ENCODE data around the gene CYP1A2. TPM values are rescaled to one million over a fixed set of nuclear protein-coding genes. Genes with fewer than 3 reads are reported as not detected.

CYP1A2 gene
- polyA plus RNA-seq, 4 donors: 0.06 to 0.20 (median 0.13) TPM

- no peak for DNase-seq (ENCODE audit: low read depth in 4 of 4, low spot score in 3 of 4)
Measured at GRCh38 chr15:74788042-74788682, 39.5 kb downstream of the CYP1A2 start.

- no peak for DNase-seq (ENCODE audit: low read depth in 4 of 4, low spot score in 3 of 4)
Measured at GRCh38 chr15:74788683-74789151, 40.1 kb downstream of the CYP1A2 start.

DNA sequence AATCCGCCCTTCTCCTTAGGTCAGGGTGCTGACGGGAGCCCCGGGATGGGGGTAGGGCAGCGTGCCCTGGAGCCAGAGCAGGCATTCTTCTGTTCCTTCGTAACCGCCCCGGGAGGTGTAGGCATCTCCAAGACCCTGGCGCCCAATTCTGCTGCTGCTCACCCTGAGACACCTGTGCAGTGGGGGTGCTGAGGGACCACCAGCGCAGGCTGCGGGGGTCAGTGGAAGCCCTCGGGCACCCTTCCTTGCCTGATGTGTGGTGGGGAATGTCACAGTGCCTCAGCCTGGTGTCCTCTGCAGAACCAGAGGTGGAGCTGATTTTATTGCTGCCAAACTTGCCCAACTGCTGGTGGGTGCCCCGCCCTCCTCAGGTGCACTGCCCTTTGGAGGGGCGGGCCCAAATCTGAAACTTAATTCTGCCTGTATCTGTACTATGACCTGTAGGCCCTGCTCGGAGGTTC, 40.6 kb downstream of the CYP1A2 start:
- DNase-seq (ENCODE audit: low read depth in 4 of 4, low spot score in 3 of 4): no peak

- no peak for DNase-seq (ENCODE audit: low read depth in 4 of 4, low spot score in 3 of 4)
Measured at GRCh38 chr15:74789741-74790079, 41.1 kb downstream of the CYP1A2 start.

GRCh38 chr15:74790080-74790916, 41.7 kb downstream of the CYP1A2 start:
- DNase-seq (ENCODE audit: low read depth in 4 of 4, low spot score in 3 of 4): no peak

- DNase-seq (ENCODE audit: low read depth in 4 of 4, low spot score in 3 of 4): no peak
Measured at GRCh38 chr15:74791007-74791406, 42.4 kb downstream of the CYP1A2 start.

DNA sequence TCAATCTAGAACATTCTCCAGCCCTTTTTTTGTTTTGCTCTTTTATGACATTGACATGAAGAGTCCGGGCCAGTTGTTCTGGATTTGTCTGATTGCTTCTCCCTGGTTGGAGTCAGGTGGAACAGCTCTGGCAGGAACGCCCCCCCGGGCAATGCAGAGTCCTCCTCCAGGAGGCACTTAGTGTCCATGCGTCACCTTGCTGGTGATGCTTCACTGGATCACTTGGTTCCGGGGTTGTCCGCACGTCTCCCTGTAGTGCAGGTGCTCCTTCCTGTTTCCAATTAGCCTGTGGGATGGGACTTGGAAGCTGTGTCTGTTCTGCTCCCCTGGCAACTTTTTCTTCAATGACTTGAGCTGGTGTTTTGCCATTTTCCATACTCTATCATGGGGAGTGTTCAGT, 43.0 kb downstream of the CYP1A2 start:
- DNase-seq (ENCODE audit: low read depth in 4 of 4, low spot score in 3 of 4): no peak

DNA sequence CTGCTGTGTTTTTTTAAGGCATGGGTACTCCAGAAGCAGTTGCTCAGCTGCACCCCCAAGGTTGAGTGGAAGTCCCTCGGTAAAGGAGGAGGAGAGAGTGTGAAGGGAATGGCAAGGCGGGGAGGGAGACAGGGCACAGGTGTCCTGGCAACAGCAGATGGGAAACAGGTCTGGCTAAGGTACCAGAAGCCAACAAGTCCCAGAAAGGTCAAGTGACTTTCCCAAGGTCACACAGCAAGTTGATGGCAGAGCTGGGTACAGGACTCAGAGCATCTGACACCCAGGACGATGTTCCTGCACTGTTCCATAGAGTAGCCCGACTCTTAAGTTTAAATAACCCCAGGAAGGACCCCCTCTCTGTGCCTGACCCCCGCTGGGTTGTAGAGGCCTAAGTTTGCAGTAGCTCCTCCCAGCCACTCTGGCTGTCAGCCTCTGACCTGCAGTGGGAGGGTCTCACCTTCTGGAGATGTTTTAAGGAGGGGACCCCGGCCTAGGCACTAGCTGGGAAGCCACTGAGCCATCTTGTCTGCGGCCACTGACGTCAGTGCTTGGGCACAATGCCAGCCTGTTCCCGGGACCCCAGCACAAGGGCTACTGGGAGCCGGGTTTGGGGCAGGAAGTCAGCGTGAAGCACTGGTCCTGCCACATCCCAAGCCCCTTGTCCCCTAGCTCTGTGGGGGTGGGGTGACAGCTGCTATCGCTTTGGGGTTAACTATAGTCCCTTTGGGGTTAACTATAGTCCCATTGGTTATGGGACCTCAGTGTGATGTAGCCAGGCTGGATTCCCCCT, 43.8 kb downstream of the CYP1A2 start:
- no peak for DNase-seq (ENCODE audit: low read depth in 4 of 4, low spot score in 3 of 4)

DNA sequence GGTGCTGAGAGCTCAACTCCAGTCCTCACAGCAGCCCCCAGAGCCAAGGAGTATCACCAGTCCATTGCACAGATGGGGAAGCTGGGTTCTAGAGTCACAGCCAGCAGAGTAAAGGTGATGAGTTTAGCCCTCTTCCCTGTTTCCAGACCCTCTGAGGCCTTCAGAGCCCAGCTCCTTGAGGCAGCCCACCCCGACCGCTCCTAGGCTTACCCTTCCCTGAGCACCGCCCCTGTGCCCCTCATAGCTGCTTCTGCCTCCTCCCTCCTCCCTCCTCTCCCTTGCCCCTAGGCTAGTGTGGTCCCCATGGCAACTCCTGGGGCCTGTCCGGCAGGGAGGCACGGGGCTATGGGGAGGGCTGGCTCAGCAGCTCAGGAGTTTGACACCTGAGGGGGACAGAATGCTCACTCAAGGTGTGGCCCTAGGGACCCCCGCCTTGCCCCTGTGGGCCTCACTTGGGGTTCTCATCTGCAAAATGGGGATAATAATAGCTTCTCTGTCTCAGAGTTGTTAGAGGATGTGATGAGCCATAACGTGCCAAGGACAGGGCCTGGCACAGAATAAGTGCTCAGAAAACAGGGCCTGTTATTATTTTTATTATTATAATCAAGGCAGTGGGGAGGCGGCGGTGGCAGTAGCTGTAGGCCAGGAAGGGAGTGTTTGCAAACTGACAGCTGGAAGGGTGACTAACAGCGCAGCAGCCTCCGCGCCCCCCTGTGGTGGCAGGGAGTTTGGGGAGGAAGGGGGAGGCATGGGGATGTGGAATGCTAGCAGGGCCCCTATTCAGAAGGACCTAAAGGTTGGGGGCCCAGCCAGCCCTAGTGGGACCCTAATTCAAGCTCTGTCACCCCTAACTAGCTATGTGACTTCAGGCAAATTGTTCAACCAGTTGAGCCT, 44.7 kb downstream of the CYP1A2 start:
- DNase-seq (ENCODE audit: low read depth in 4 of 4, low spot score in 3 of 4): no peak

GRCh38 chr15:74794248-74794969, 45.8 kb downstream of the CYP1A2 start:
- DNase-seq (ENCODE audit: low read depth in 4 of 4, low spot score in 3 of 4): no peak

- no peak for DNase-seq (ENCODE audit: low read depth in 4 of 4, low spot score in 3 of 4)
Measured at GRCh38 chr15:74794970-74795349, 46.3 kb downstream of the CYP1A2 start.

- DNase-seq (ENCODE audit: low read depth in 4 of 4, low spot score in 3 of 4): no peak
Measured at GRCh38 chr15:74795966-74796625, 47.5 kb downstream of the CYP1A2 start.

DNA sequence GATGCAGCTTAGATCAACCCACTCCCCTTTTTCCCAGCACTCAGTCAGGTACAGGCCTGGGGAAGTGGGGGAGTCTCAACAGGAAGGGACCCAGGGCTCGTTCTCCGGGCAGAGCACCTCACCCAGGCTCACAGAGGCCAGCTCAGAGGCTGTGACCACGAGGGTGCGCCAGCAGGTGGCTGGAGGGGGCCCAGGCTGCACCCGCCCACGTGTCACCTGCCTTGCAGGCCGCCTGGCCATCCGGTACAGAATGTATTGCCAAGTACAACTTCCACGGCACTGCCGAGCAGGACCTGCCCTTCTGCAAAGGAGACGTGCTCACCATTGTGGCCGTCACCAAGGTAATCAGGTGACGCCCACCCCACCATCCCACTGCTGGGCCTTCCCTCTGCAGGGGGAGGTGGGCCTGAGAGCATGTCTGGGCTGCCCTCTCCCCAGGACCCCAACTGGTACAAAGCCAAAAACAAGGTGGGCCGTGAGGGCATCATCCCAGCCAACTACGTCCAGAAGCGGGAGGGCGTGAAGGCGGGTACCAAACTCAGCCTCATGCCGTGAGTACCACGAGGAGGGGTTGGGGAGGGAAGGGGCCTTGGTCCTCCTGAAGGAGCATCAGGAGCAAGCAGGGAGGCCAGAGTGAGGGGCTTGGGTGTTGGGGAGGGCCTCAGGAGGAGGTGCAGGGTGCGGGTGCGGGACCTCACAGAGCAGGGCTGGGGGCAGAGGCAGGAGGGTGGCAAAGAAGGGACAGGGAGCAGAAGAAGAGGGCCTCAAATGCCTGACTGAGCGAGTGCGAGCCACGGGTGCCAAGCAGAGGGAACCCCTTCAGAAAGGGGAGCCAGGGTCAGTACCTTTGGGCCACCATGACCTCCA, 50.0 kb downstream of the CYP1A2 start:
- DNase-seq (ENCODE audit: low read depth in 4 of 4, low spot score in 3 of 4): no peak

DNA sequence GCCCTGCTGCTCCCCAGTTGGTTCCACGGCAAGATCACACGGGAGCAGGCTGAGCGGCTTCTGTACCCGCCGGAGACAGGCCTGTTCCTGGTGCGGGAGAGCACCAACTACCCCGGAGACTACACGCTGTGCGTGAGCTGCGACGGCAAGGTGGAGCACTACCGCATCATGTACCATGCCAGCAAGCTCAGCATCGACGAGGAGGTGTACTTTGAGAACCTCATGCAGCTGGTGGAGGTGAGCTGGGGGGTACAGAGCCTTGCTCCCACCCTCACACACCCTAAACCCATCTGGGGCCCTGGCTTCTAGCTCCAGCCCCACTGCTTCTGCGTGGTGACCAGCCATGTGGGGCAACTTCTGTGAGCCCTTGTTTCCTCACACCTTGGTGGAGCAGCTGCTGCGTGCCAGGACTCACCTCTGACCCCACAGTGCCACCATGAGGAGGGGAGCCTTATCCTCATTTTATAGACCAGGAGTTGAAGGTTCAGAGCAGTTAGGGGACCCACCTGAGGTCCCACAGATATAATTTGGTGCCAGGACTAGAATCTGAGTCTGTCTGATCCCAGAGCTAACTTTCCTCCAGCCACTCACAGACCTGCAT, 50.7 kb downstream of the CYP1A2 start:
- DNase-seq (ENCODE audit: low read depth in 4 of 4, low spot score in 3 of 4): no peak

DNA sequence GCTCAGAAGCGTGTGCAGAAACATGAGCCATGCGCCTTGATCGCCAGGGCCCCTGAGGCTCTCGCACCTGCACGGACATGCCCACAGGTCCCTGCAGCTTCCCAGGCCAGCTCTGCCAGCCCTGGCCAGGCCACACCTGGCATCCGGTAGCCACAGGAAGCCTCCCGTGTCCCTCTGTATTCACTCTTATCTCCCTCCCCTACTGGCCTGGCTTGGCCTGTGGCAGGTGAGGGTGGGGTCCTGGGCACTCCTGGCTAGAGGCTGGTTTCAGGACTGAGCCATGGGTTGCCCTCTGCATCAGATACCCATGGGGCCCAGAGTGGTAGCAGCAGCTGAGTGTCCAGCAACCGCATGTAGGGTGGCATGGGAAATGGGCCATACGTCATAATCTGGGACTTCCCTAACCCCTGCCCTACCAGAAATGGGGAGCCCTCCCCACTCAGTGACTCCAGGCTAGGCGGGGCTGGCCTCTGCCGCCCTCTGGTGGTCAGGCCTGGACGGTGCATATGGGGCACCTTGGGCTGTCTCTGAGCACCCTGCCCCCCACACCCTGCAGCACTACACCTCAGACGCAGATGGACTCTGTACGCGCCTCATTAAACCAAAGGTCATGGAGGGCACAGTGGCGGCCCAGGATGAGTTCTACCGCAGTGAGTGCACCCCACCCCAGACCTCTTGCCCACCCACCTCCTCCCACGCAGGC, 51.4 kb downstream of the CYP1A2 start:
- no peak for DNase-seq (ENCODE audit: low read depth in 4 of 4, low spot score in 3 of 4)

DNA sequence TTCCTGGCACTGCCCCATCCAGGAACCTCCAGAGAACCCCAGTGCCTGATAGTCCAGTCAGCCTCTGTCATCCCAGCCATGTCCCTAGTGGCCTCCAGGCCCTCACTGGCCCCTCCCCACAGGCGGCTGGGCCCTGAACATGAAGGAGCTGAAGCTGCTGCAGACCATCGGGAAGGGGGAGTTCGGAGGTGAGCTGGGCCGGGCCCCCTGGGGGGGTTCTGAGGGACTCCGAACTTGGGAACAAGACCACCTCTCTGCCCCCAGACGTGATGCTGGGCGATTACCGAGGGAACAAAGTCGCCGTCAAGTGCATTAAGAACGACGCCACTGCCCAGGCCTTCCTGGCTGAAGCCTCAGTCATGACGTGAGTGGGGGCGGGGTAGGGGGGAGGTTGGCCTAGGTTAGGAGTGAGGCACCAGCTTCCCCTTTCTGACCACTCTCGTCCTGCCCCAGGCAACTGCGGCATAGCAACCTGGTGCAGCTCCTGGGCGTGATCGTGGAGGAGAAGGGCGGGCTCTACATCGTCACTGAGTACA, 52.0 kb downstream of the CYP1A2 start:
- no peak for DNase-seq (ENCODE audit: low read depth in 4 of 4, low spot score in 3 of 4)

All from left renal pelvis (tissue), 4 donors.